B cell (primary cell): ENCODE measurements around the gene RAD23B. TPM values are rescaled to one million over a fixed set of nuclear protein-coding genes. Genes with fewer than 3 reads are reported as not detected.

Experiments used
- ATAC-seq: fragments of 200-7000 bp; cut with Tn5 transposase; one replicate; pipeline ENCODE4 v1.10.0; 2021; ENCODE audit warnings: low read depth, mild to moderate bottlenecking, moderate number of reproducible peaks, moderate library complexity
- CTCF ChIA-PET: fragments of 350-600 bp; sonication (Branson Sonifier 250); formaldehyde crosslinking; loops from one replicate; lab custom pipeline; 2021; ENCODE audit warnings: antibody characterized with exemption, inconsistent platforms; lab: Charles Lee
- POLR2A ChIA-PET: fragments of 350-600 bp; sonication (Branson Sonifier 250); formaldehyde crosslinking; loops from one replicate; lab custom pipeline; 2021; ENCODE audit warnings: antibody characterized with exemption; lab: Charles Lee
- DNase-seq: peaks from one replicate; pipeline ENCODE4 v3.0.0; 2013
- H2AFZ ChIP-seq: 2 replicates; pipeline ENCODE4 v1.6.1; 2012; ENCODE audit warnings: mild to moderate bottlenecking, low read depth, low read length; ENCODE audit not compliant: insufficient read depth, poor library complexity, severe bottlenecking
- H3K27ac ChIP-seq, 2 donors: 1 replicate in 1 of 2; 2 replicates in 1 of 2; pipeline ENCODE4 v1.5.1; 2012 to 2013; ENCODE audit warnings: low read length in 2 of 2, mild to moderate bottlenecking in 2 of 2, moderate library complexity in 1 of 2
- H3K27me3 ChIP-seq, 4 experiments: fragments of 200-600 bp in 1 of 4; sonication (generic) in 1 of 4; replicated peaks in 1 of 4; 1 replicate in 2 of 4; 2 replicates in 2 of 4; pipeline versions ENCODE4 v1.6.1 to v1.7.0; 2013 to 2016; ENCODE audit warnings: low read length in 3 of 4, mild to moderate bottlenecking in 2 of 4, mixed read lengths in 1 of 4, moderate library complexity in 1 of 4; ENCODE audit not compliant: insufficient read depth in 4 of 4, control insufficient read depth in 3 of 4; ENCODE audit errors: control extremely low read depth in 1 of 4
- H3K36me3 ChIP-seq, 2 experiments: replicated peaks in 1 of 2; 1 replicate in 1 of 2; 2 replicates in 1 of 2; pipeline versions ENCODE4 v1.6.1 to v1.7.1; 2013; ENCODE audit warnings: low read length in 1 of 2; ENCODE audit not compliant: insufficient read depth in 2 of 2, control insufficient read depth in 1 of 2; ENCODE audit errors: control extremely low read depth in 1 of 2, extremely low read depth in 1 of 2
- H3K4me1 ChIP-seq, 2 donors: fragments of 200-600 bp in 1 of 2; sonication (generic) in 1 of 2; 1 replicate in 1 of 2; 2 replicates in 1 of 2; pipeline versions ENCODE4 v1.5.1 to v1.6.1; 2013 to 2017; ENCODE audit warnings: low read length in 2 of 2; ENCODE audit not compliant: control insufficient read depth in 2 of 2, insufficient read depth in 2 of 2
- H3K4me2 ChIP-seq: replicated peaks from 2 replicates; pipeline ENCODE3; 2012; ENCODE audit warnings: mild to moderate bottlenecking, low read depth, low read length; ENCODE audit not compliant: poor library complexity, severe bottlenecking
- H3K4me3 ChIP-seq, 5 experiments: fragments of 200-600 bp in 1 of 5; sonication (generic) in 1 of 5; 1 replicate in 3 of 5; 2 replicates in 2 of 5; pipeline versions ENCODE4 v1.5.1 to v1.7.0; 2011 to 2016; ENCODE audit warnings: low read length in 4 of 5, mild to moderate bottlenecking in 4 of 5, low read depth in 2 of 5, control low read depth in 1 of 5, moderate library complexity in 1 of 5; ENCODE audit not compliant: insufficient read depth in 1 of 5; ENCODE audit errors: control extremely low read depth in 1 of 5, extremely low read depth in 1 of 5
- H3K79me2 ChIP-seq: fragments of 200-600 bp; sonication (generic); one replicate; pipeline ENCODE4 v1.6.0; 2016; ENCODE audit warnings: low read length; ENCODE audit not compliant: control insufficient read depth, insufficient read depth
- H3K9ac ChIP-seq: fragments of 200-600 bp; sonication (generic); 2 replicates; pipeline ENCODE4 v1.6.1; 2017; ENCODE audit warnings: mild to moderate bottlenecking, low read length, moderate library complexity
- H3K9me3 ChIP-seq, 3 donors: one replicate each; pipeline versions ENCODE4 v1.6.1 to v1.7.1; 2013; ENCODE audit warnings: low read length in 2 of 3; ENCODE audit not compliant: control insufficient read depth in 2 of 3, insufficient read depth in 1 of 3; ENCODE audit errors: control extremely low read depth in 1 of 3
- H4K20me1 ChIP-seq: 2 replicates; pipeline ENCODE4 v1.6.0; 2012; ENCODE audit warnings: mild to moderate bottlenecking, low read length; ENCODE audit not compliant: insufficient read depth, control insufficient read depth, poor library complexity, severe bottlenecking
- H3K27ac Mint-ChIP-seq: one replicate; pipeline ENCODE4 v1.8.0; 2021; ENCODE audit warnings: mixed read lengths
- H3K27me3 Mint-ChIP-seq: one replicate; pipeline ENCODE4 v1.8.0; 2021; ENCODE audit warnings: mixed read lengths
- H3K4me1 Mint-ChIP-seq: one replicate; pipeline ENCODE4 v1.8.0; 2021; ENCODE audit warnings: mixed read lengths
- H3K4me3 Mint-ChIP-seq: one replicate; pipeline ENCODE4 v1.8.0; 2021; ENCODE audit warnings: mixed read lengths
- H3K9me3 Mint-ChIP-seq: one replicate; pipeline ENCODE4 v1.8.0; 2022; ENCODE audit warnings: mixed read lengths; ENCODE audit not compliant: insufficient read depth
- EZH2 ChIP-seq: IDR thresholded peaks from 2 replicates; pipeline ENCODE4 v1.6.1; 2012; ENCODE audit warnings: borderline replicate concordance, low read depth, mild to moderate bottlenecking, moderate library complexity, low read length; ENCODE audit not compliant: insufficient read depth, poor library complexity, severe bottlenecking
- WGBS: methylation state at CpG from one replicate; pipeline ENCODE4 v1.1.5; 2013; ENCODE audit warnings: missing lambda C conversion rate; ENCODE audit not compliant: insufficient coverage; 5-methylcytosine and 5-hydroxymethylcytosine counted together
- intact Hi-C: fragments of 100-400 bp; cut with micrococcal nuclease; formaldehyde crosslinking; loops from one replicate; pipeline ENCODE4 v1.10.0; 2022
- polyA plus RNA-seq: library from polyadenylated mRNA; depleted of rRNA; stranded (reverse); fragments of >200 nt; gene quantifications from 2 replicates; pipeline ENCODE4 v1.2.3, GENCODE V29; 2012
- total RNA-seq, 2 donors: library from RNA; stranded (reverse); fragments of 120-200 nt in 1 of 2; gene quantifications; 1 replicate in 1 of 2; 2 replicates in 1 of 2; pipeline versions ENCODE4 v1.2.3 to v1.2.4, GENCODE V29; 2013 to 2022
- TF ChIP-seq, protein P1 (sequence below): fragments of 200-600 bp; IDR thresholded peaks from one replicate; pipeline ENCODE4 v1.8.0; 2022; ENCODE audit warnings: antibody characterized with exemption, mild to moderate bottlenecking

RAD23B gene
- total and polyA plus RNA-seq, 2 donors (not counting 1 experiment from before 2014, with no cell fraction given), result 36.8 to 78.2 TPM

DNA sequence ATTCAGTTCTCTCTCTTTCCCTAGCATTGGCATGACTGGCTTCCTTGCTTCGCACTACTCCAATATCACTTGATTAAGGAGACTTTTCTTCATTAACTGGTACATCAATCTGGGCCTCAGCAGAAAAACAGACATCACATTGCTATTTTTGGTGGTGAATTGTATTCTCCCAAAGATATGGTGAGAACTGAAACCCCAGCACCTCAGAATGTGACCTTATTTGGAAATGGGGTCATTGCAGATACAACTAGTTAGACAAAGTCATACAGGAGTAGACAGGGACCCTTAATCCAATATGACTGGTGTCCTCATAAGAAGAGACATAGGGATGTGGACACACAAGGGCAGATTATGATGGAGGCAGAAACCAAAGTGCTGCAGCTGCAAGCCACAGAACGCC is 7.5 kb upstream of the RAD23B start:
- ChIA-PET POLR2A (no interaction called here), CTCF (no interaction called here)
- no peak overlapping the region for H3K4me2 ChIP-seq
- H3K27ac ChIP-seq, result no peak overlapping the region
- Mint-ChIP-seq H3K4me3 (no peak overlapping the region), H3K27ac (no peak overlapping the region), H3K9me3 (no peaks in the 10 kb centered on the region), H3K4me1 (peaks cover 9% of the 10 kb centered on the region), H3K27me3 (peaks cover 29% of the 10 kb centered on the region)
- H3K9ac ChIP-seq, result no peak overlapping the region
- H4K20me1 ChIP-seq, result no peaks in the 10 kb centered on the region
- ATAC-seq, result no peak
- H2AFZ ChIP-seq, result no peak overlapping the region
- peaks cover 0 to 4% (median 0%) of the 10 kb centered on the region in 3 donors for H3K9me3 ChIP-seq
- intact Hi-C loops, result no loop called here
- no peak overlapping the region for H3K4me3 ChIP-seq
- no peak for TF ChIP-seq EZH2
- TF ChIP-seq, protein P1, sequence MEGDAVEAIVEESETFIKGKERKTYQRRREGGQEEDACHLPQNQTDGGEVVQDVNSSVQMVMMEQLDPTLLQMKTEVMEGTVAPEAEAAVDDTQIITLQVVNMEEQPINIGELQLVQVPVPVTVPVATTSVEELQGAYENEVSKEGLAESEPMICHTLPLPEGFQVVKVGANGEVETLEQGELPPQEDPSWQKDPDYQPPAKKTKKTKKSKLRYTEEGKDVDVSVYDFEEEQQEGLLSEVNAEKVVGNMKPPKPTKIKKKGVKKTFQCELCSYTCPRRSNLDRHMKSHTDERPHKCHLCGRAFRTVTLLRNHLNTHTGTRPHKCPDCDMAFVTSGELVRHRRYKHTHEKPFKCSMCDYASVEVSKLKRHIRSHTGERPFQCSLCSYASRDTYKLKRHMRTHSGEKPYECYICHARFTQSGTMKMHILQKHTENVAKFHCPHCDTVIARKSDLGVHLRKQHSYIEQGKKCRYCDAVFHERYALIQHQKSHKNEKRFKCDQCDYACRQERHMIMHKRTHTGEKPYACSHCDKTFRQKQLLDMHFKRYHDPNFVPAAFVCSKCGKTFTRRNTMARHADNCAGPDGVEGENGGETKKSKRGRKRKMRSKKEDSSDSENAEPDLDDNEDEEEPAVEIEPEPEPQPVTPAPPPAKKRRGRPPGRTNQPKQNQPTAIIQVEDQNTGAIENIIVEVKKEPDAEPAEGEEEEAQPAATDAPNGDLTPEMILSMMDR, result no peak
- no peaks in the 10 kb centered on the region for H3K36me3 ChIP-seq
- H3K79me2 ChIP-seq, result no peaks in the 10 kb centered on the region
- H3K27me3 ChIP-seq, result peaks cover 0 to 12% (median 7%) of the 10 kb centered on the region in 4 experiments
- no peak for DNase-seq
- no CpG with 5 or more reads among the region's 2 CpGs for WGBS
- H3K4me1 ChIP-seq, result peaks cover 1 to 6% of the 10 kb centered on the region in 2 donors

DNA sequence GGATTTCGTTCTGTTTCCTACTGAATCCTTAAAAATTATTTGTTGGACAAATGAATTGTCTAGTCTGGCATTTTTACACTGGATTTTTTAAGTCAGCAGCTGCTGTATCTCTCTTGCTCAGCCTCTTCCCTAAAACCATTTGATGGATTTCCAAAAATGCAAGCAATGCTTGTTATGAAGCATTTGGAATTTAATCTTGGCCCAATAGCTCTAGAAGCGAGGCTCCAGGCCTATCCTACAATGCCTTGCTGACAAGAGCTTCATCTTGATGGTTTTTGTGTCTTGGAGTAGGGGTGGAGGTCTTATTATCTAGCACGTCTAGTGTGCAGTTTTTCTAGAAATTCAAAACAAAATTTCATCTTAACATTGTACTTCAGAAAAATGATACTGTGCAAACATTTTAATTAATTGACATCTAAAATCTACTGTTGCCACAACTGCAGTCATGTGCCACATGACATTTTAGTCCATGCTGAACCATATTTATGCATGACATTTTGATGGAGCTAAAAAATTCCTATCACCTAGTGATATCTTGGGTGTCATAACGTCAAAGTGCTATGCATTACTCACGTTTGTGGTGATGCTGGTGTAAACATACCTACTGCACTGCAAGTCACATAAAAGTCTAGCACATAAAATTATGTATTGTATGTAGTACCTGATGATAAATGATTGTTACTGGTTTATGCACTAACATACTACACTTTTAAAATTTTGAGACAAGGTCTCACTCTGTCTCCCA is 5.9 kb upstream of the RAD23B start:
- Mint-ChIP-seq H3K9me3 (no peaks in the 10 kb centered on the region), H3K4me3 (no peak overlapping the region), H3K27ac (no peak overlapping the region), H3K27me3 (peaks cover 29% of the 10 kb centered on the region), H3K4me1 (peaks cover 22% of the 10 kb centered on the region)
- DNase-seq, result no peak
- ChIA-PET CTCF (interaction anchor here (1.1 kb wide), 1 partner anchor 37 kb away, joined by 3 read pairs; no protein-coding TSS in a partner anchor), POLR2A (no interaction called here)
- Histone ChIP-seq H3K9ac (no peak overlapping the region), H4K20me1 (no peaks in the 10 kb centered on the region), H3K27me3 (peaks cover 0 to 9% (median 7%) of the 10 kb centered on the region in 4 experiments), H3K79me2 (peaks cover 1% of the 10 kb centered on the region), H3K4me2 (no peak overlapping the region), H3K4me1 (peaks cover 17 to 22% of the 10 kb centered on the region in 2 donors), H3K36me3 (no peaks in the 10 kb centered on the region), H3K27ac (no peak overlapping the region), H3K9me3 (peaks cover 0 to 4% (median 0%) of the 10 kb centered on the region in 3 donors), H3K4me3 (no peak overlapping the region), H2AFZ (no peak overlapping the region)
- no CpG with 5 or more reads among the region's 5 CpGs for WGBS
- no peak for ATAC-seq
- TF ChIP-seq, protein P1, result no peak
- TF ChIP-seq EZH2, result no peak
- intact Hi-C loops, result no loop called here
